ENCODE results near the gene NHS.

GRCh38 chrX:17328837-17329236 is 46.2 kb upstream of the NHS start:
- TF ChIP-seq CTCF (IDR thresholded peaks at IDR 0.05) (no peak), EZH2 (IDR thresholded peaks at IDR 0.05) (no peak), EZH2phosphoT487 (IDR thresholded peaks at IDR 0.05) (no peak)

All from neural progenitor cell (in vitro differentiated cells).